ENCODE results near the gene LMNA. TPM values are rescaled to one million over a fixed set of nuclear protein-coding genes. Genes with fewer than 3 reads are reported as not detected.

The LMNA gene
- total and polyA plus RNA-seq, 4 donors, result 163 to 547 (median 193) TPM

GRCh38 chr1:156080863-156081179 lies 33.7 kb upstream of the LMNA start:
- peaks cover 0 to 59% (median 21%) of the 10 kb centered on the region in 5 donors for H3K4me1 ChIP-seq (ENCODE audit: control insufficient read depth in 5 of 5, insufficient read depth in 5 of 5, low read length in 5 of 5)
- peak overlapping the region; percentile 68 to 80 for H3K9ac ChIP-seq (ENCODE audit: insufficient read depth in 1 of 2, low read length in 2 of 2)
- H3K27me3 ChIP-seq (ENCODE audit: control insufficient read depth in 3 of 3, insufficient read depth in 3 of 3, low read length in 2 of 3), result no peaks in the 10 kb centered on the region
- H3K4me3 ChIP-seq, result no peak overlapping the region
- WGBS, 2 donors, result 61 to 66% methylated on average over 4 of the region's 4 CpGs
- no peak for TF ChIP-seq CTCF (IDR thresholded peaks at IDR 0.05; ENCODE audit: control extremely low read depth, extremely low read depth)
- H3K9me3 ChIP-seq (ENCODE audit: control insufficient read depth in 4 of 4, insufficient read depth in 3 of 4, low read length in 3 of 4), result no peaks in the 10 kb centered on the region
- no peak overlapping the region for H3K27ac ChIP-seq (ENCODE audit: low read depth in 1 of 2, low read length in 1 of 2)
- ATAC-seq (ENCODE audit: insufficient read depth, low FRiP score) (no peak), DNase-seq (peak in 2 of 3 donors; percentile 54 to 67)
- peaks cover 0 to 17% (median 2%) of the 10 kb centered on the region in 4 donors for H3K36me3 ChIP-seq (ENCODE audit: control insufficient read depth in 4 of 4, insufficient read depth in 4 of 4, low read length in 4 of 4)

- H3K4me1 ChIP-seq (ENCODE audit: control insufficient read depth in 5 of 5, insufficient read depth in 5 of 5, low read length in 5 of 5), result peaks cover 0 to 55% (median 19%) of the 10 kb centered on the region in 5 donors
- no peaks in the 10 kb centered on the region for H3K27me3 ChIP-seq (ENCODE audit: control insufficient read depth in 3 of 3, insufficient read depth in 3 of 3, low read length in 2 of 3)
- DNase-seq, result peak; percentile 51 to 74 (median 73)
- TF ChIP-seq CTCF (IDR thresholded peaks at IDR 0.05; ENCODE audit: control extremely low read depth, extremely low read depth), result no peak
- no peak for ATAC-seq (ENCODE audit: insufficient read depth, low FRiP score)
- H3K27ac ChIP-seq (ENCODE audit: low read depth in 1 of 2, low read length in 1 of 2), result no peak overlapping the region
- H3K9me3 ChIP-seq (ENCODE audit: control insufficient read depth in 4 of 4, insufficient read depth in 3 of 4, low read length in 3 of 4), result no peaks in the 10 kb centered on the region
- no peak overlapping the region for H3K4me3 ChIP-seq
- WGBS, 2 donors, result 5 to 6% methylated on average over 35 to 60 of the region's 61 CpGs
- H3K9ac ChIP-seq (ENCODE audit: insufficient read depth in 1 of 2, low read length in 2 of 2), result peak overlapping the region; percentile 68 to 80
- peaks cover 0 to 13% (median 0%) of the 10 kb centered on the region in 4 donors for H3K36me3 ChIP-seq (ENCODE audit: control insufficient read depth in 4 of 4, insufficient read depth in 4 of 4, low read length in 4 of 4)
These were observed 33.2 kb upstream of the LMNA start for GRCh38 chr1:156081180-156081916.

- ATAC-seq (ENCODE audit: insufficient read depth, low FRiP score), result no peak
- Histone ChIP-seq H3K36me3 (ENCODE audit: control insufficient read depth in 4 of 4, insufficient read depth in 4 of 4, low read length in 4 of 4) (peaks cover 0 to 10% (median 0%) of the 10 kb centered on the region in 4 donors), H3K4me1 (ENCODE audit: control insufficient read depth in 5 of 5, insufficient read depth in 5 of 5, low read length in 5 of 5) (peaks cover 0 to 51% (median 19%) of the 10 kb centered on the region in 5 donors), H3K9me3 (ENCODE audit: control insufficient read depth in 4 of 4, insufficient read depth in 3 of 4, low read length in 3 of 4) (no peaks in the 10 kb centered on the region), H3K4me3 (no peak overlapping the region), H3K27ac (ENCODE audit: low read depth in 1 of 2, low read length in 1 of 2) (no peak overlapping the region), H3K9ac (ENCODE audit: insufficient read depth in 1 of 2, low read length in 2 of 2) (peak overlapping the region in 1 of 2 donors; percentile 67), H3K27me3 (ENCODE audit: control insufficient read depth in 3 of 3, insufficient read depth in 3 of 3, low read length in 2 of 3) (no peaks in the 10 kb centered on the region)
- WGBS, 2 donors, result 0 to 1% methylated on average over 3 to 10 of the region's 10 CpGs
- TF ChIP-seq CTCF (IDR thresholded peaks at IDR 0.05; ENCODE audit: control extremely low read depth, extremely low read depth), result no peak
- DNase-seq, result peak in 1 of 3 donors; percentile 85
These were observed 32.6 kb upstream of the LMNA start for GRCh38 chr1:156081917-156082308.
